ENCODE measurements around the gene APOD. TPM values are rescaled to one million over a fixed set of nuclear protein-coding genes. Genes with fewer than 3 reads are reported as not detected.

APOD gene
- total and polyA plus RNA-seq, 2 experiments from 2014 or later = 9.6 to 27.9 TPM

DNA sequence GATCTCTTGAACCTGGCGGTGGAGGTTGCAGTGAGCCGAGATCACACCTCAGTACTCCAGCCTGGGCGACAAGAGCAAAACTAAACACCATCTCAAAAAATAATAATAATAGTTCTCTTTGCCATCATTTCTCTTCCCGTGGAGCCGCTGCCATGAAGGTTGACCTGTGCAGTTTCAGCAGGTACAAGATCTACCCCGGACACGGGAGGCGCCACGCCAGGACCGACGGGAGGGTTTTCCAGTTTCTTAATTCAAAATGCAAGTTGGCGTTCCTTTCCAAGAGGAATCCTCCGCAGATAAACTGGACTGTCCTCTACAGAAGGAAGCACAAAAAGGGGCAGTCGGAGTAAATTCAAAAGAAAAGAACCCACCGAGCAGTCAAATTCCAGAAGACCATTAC is 29.3 kb downstream of the APOD start:
- Histone ChIP-seq H3K79me2 (no peaks in the 10 kb centered on the region), H2AFZ (no peak overlapping the region), H3K4me3 (no peak overlapping the region), H3K9me2 (replicated peaks; ENCODE audit: insufficient read depth) (no peaks in the 10 kb centered on the region), H3K27me3 (no peaks in the 10 kb centered on the region), H3K4me1 (ENCODE audit: insufficient read depth) (peaks cover 20% of the 10 kb centered on the region), H3K9me3 (ENCODE audit: low read depth) (no peaks in the 10 kb centered on the region), H4K20me1 (ENCODE audit: insufficient read depth, poor library complexity, severe bottlenecking) (no peaks in the 10 kb centered on the region), H3K27ac (no peak overlapping the region), H3K4me2 (no peak overlapping the region), H3K36me3 (replicated peaks; ENCODE audit: insufficient read depth, low read depth) (no peaks in the 10 kb centered on the region)
- TF ChIP-seq EZH2phosphoT487 (IDR thresholded peaks at IDR 0.05; ENCODE audit: low read depth, severe bottlenecking, unreplicated experiment) = no peak
- TF ChIP-seq EZH2 (IDR thresholded peaks at IDR 0.05; ENCODE audit: borderline replicate concordance) = no peak
- TF ChIP-seq, protein P1, sequence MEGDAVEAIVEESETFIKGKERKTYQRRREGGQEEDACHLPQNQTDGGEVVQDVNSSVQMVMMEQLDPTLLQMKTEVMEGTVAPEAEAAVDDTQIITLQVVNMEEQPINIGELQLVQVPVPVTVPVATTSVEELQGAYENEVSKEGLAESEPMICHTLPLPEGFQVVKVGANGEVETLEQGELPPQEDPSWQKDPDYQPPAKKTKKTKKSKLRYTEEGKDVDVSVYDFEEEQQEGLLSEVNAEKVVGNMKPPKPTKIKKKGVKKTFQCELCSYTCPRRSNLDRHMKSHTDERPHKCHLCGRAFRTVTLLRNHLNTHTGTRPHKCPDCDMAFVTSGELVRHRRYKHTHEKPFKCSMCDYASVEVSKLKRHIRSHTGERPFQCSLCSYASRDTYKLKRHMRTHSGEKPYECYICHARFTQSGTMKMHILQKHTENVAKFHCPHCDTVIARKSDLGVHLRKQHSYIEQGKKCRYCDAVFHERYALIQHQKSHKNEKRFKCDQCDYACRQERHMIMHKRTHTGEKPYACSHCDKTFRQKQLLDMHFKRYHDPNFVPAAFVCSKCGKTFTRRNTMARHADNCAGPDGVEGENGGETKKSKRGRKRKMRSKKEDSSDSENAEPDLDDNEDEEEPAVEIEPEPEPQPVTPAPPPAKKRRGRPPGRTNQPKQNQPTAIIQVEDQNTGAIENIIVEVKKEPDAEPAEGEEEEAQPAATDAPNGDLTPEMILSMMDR (IDR thresholded peaks at IDR 0.05; ENCODE audit: poor library complexity) = no peak
- DNase-seq (ENCODE audit: low spot score) = no peak
- WGBS (ENCODE audit: low lambda C conversion rate, missing lambda C conversion rate) = 97% methylated on average over 15 of the region's 15 CpGs

- TF ChIP-seq EZH2 (IDR thresholded peaks at IDR 0.05; ENCODE audit: borderline replicate concordance) (no peak), EZH2phosphoT487 (IDR thresholded peaks at IDR 0.05; ENCODE audit: low read depth, severe bottlenecking, unreplicated experiment) (no peak)
- TF ChIP-seq, protein P1 (IDR thresholded peaks at IDR 0.05; ENCODE audit: poor library complexity) = no peak
- H2AFZ ChIP-seq = no peak overlapping the region
- WGBS (ENCODE audit: low lambda C conversion rate, missing lambda C conversion rate) = 65% methylated on average over 7 of the region's 7 CpGs
- H4K20me1 ChIP-seq (ENCODE audit: insufficient read depth, poor library complexity, severe bottlenecking) = no peaks in the 10 kb centered on the region
- no peaks in the 10 kb centered on the region for H3K36me3 ChIP-seq (replicated peaks; ENCODE audit: insufficient read depth, low read depth)
- H3K9me2 ChIP-seq (replicated peaks; ENCODE audit: insufficient read depth) = no peaks in the 10 kb centered on the region
- no peak overlapping the region for H3K4me2 ChIP-seq
- no peak for DNase-seq (ENCODE audit: low spot score)
- no peak overlapping the region for H3K4me3 ChIP-seq
- no peaks in the 10 kb centered on the region for H3K9me3 ChIP-seq (ENCODE audit: low read depth)
- peaks cover 20% of the 10 kb centered on the region for H3K4me1 ChIP-seq (ENCODE audit: insufficient read depth)
- H3K27me3 ChIP-seq = no peaks in the 10 kb centered on the region
- H3K79me2 ChIP-seq = no peaks in the 10 kb centered on the region
- H3K27ac ChIP-seq = no peak overlapping the region
These were observed 30.5 kb downstream of the APOD start for GRCh38 chr3:195553268-195553667.

- H3K4me1 ChIP-seq (ENCODE audit: insufficient read depth) = peaks cover 29% of the 10 kb centered on the region
- H4K20me1 ChIP-seq (ENCODE audit: insufficient read depth, poor library complexity, severe bottlenecking) = no peaks in the 10 kb centered on the region
- TF ChIP-seq EZH2 (IDR thresholded peaks at IDR 0.05; ENCODE audit: borderline replicate concordance) = no peak
- TF ChIP-seq EZH2phosphoT487 (IDR thresholded peaks at IDR 0.05; ENCODE audit: low read depth, severe bottlenecking, unreplicated experiment) = no peak
- TF ChIP-seq, protein P1 (IDR thresholded peaks at IDR 0.05; ENCODE audit: poor library complexity) = no peak
- H3K9me3 ChIP-seq (ENCODE audit: low read depth) = no peaks in the 10 kb centered on the region
- H3K36me3 ChIP-seq (replicated peaks; ENCODE audit: insufficient read depth, low read depth) = no peaks in the 10 kb centered on the region
- H3K9me2 ChIP-seq (replicated peaks; ENCODE audit: insufficient read depth) = no peaks in the 10 kb centered on the region
- no peak for DNase-seq (ENCODE audit: low spot score)
- 76% methylated on average over 7 of the region's 7 CpGs for WGBS (ENCODE audit: low lambda C conversion rate, missing lambda C conversion rate)
- H3K4me3 ChIP-seq = no peak overlapping the region
- H2AFZ ChIP-seq = no peak overlapping the region
- H3K27ac ChIP-seq = no peak overlapping the region
- no peaks in the 10 kb centered on the region for H3K79me2 ChIP-seq
- no peaks in the 10 kb centered on the region for H3K27me3 ChIP-seq
- no peak overlapping the region for H3K4me2 ChIP-seq
These were observed 32.3 kb downstream of the APOD start for GRCh38 chr3:195551381-195551978.

Measured in hepatocyte (in vitro differentiated cells).